Measurements from ENCODE around the gene JAKMIP2. TPM values are rescaled to one million over a fixed set of nuclear protein-coding genes. Genes with fewer than 3 reads are reported as not detected.

The JAKMIP2 gene
- total and polyA plus RNA-seq, 2 experiments from 2014 or later = 1.4 to 4.3 TPM

DNA sequence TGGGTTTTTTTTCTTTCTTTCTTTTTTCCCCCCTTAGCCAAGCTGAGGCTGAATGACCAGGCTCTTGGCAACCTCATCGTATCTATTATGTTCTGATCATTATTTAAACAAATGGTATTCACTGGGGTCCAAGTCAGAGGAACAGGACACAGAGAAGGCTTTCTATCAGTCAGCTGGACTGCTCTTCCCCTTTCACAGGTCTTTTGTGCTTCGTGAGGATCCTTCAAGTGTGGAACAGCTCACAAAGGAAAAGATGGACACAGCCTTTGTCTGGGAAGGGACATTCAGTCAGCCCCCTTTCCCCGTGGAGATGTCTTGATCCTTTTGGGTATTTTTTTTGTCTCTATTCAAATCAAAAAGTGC lies 218.4 kb downstream of the JAKMIP2 start:
- 89% methylated on average over 3 of the region's 3 CpGs for WGBS (ENCODE audit: low lambda C conversion rate, missing lambda C conversion rate)
- no peaks in the 10 kb centered on the region for H3K79me2 ChIP-seq
- H3K9me2 ChIP-seq (replicated peaks; ENCODE audit: insufficient read depth) = no peaks in the 10 kb centered on the region
- no peaks in the 10 kb centered on the region for H3K9me3 ChIP-seq (ENCODE audit: low read depth)
- TF ChIP-seq EZH2 (IDR thresholded peaks at IDR 0.05; ENCODE audit: borderline replicate concordance) (no peak), EZH2phosphoT487 (IDR thresholded peaks at IDR 0.05; ENCODE audit: low read depth, severe bottlenecking, unreplicated experiment) (no peak)
- TF ChIP-seq, protein P1, sequence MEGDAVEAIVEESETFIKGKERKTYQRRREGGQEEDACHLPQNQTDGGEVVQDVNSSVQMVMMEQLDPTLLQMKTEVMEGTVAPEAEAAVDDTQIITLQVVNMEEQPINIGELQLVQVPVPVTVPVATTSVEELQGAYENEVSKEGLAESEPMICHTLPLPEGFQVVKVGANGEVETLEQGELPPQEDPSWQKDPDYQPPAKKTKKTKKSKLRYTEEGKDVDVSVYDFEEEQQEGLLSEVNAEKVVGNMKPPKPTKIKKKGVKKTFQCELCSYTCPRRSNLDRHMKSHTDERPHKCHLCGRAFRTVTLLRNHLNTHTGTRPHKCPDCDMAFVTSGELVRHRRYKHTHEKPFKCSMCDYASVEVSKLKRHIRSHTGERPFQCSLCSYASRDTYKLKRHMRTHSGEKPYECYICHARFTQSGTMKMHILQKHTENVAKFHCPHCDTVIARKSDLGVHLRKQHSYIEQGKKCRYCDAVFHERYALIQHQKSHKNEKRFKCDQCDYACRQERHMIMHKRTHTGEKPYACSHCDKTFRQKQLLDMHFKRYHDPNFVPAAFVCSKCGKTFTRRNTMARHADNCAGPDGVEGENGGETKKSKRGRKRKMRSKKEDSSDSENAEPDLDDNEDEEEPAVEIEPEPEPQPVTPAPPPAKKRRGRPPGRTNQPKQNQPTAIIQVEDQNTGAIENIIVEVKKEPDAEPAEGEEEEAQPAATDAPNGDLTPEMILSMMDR (IDR thresholded peaks at IDR 0.05; ENCODE audit: poor library complexity) = no peak
- no peaks in the 10 kb centered on the region for H4K20me1 ChIP-seq (ENCODE audit: insufficient read depth, poor library complexity, severe bottlenecking)
- no peaks in the 10 kb centered on the region for H3K4me1 ChIP-seq (ENCODE audit: insufficient read depth)
- no peak for DNase-seq (ENCODE audit: low spot score)
- no peak overlapping the region for H3K4me2 ChIP-seq
- H3K4me3 ChIP-seq = no peak overlapping the region
- no peaks in the 10 kb centered on the region for H3K27me3 ChIP-seq
- H3K27ac ChIP-seq = no peak overlapping the region
- H3K36me3 ChIP-seq (replicated peaks; ENCODE audit: insufficient read depth, low read depth) = no peaks in the 10 kb centered on the region
- H2AFZ ChIP-seq = no peak overlapping the region

DNA sequence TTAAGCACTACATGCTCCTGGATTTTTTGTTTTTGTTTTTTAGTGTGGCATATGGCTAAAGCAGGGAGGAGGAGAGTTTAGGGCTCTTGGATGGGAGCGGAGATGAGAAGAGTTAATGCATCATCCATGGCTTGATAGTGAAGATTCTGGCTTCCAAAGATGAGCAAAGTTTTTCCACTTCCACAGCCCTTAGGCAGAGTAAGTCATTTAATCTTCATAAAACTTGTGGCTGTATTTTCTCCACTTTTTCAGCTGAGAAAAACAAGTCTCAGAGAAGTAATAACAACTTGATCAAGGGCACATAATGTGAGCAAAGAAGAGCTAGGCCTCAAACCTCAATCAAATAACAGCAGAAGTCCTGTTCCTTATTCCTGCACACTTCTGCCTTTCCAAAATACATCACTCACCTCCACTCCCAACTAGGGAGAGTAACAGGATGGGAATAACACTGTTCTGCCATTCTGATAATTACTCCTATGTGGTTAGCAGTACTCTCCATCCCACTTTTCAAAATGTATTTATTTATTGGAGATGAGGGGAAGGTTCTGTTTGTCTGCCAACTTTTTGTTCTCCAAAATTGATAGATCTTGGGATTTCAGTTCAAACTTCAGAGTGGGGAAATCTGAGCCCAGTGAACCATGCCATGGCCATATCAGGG lies 218.9 kb downstream of the JAKMIP2 start:
- Histone ChIP-seq H3K4me3 (no peak overlapping the region), H3K4me1 (ENCODE audit: insufficient read depth) (peaks cover 2% of the 10 kb centered on the region), H3K9me2 (replicated peaks; ENCODE audit: insufficient read depth) (no peaks in the 10 kb centered on the region), H3K9me3 (ENCODE audit: low read depth) (no peaks in the 10 kb centered on the region), H3K27ac (no peak overlapping the region), H4K20me1 (ENCODE audit: insufficient read depth, poor library complexity, severe bottlenecking) (no peaks in the 10 kb centered on the region), H3K79me2 (no peaks in the 10 kb centered on the region), H3K4me2 (no peak overlapping the region), H3K27me3 (no peaks in the 10 kb centered on the region), H3K36me3 (replicated peaks; ENCODE audit: insufficient read depth, low read depth) (no peaks in the 10 kb centered on the region), H2AFZ (no peak overlapping the region)
- 97% methylated on average over 1 of the region's 1 CpG for WGBS (ENCODE audit: low lambda C conversion rate, missing lambda C conversion rate)
- no peak for DNase-seq (ENCODE audit: low spot score)
- TF ChIP-seq EZH2 (IDR thresholded peaks at IDR 0.05; ENCODE audit: borderline replicate concordance) (no peak), EZH2phosphoT487 (IDR thresholded peaks at IDR 0.05; ENCODE audit: low read depth, severe bottlenecking, unreplicated experiment) (no peak)
- TF ChIP-seq, protein P1 (IDR thresholded peaks at IDR 0.05; ENCODE audit: poor library complexity) = no peak

GRCh38 chr5:147561435-147561834 lies 221.1 kb downstream of the JAKMIP2 start:
- 94% methylated on average over 2 of the region's 2 CpGs for WGBS (ENCODE audit: low lambda C conversion rate, missing lambda C conversion rate)
- Histone ChIP-seq H3K4me3 (no peak overlapping the region), H4K20me1 (ENCODE audit: insufficient read depth, poor library complexity, severe bottlenecking) (no peaks in the 10 kb centered on the region), H3K4me2 (no peak overlapping the region), H3K9me3 (ENCODE audit: low read depth) (no peaks in the 10 kb centered on the region), H3K9me2 (replicated peaks; ENCODE audit: insufficient read depth) (no peaks in the 10 kb centered on the region), H3K27me3 (no peaks in the 10 kb centered on the region), H3K27ac (no peak overlapping the region), H3K4me1 (ENCODE audit: insufficient read depth) (peaks cover 7% of the 10 kb centered on the region), H2AFZ (no peak overlapping the region), H3K36me3 (replicated peaks; ENCODE audit: insufficient read depth, low read depth) (no peaks in the 10 kb centered on the region), H3K79me2 (no peaks in the 10 kb centered on the region)
- DNase-seq (ENCODE audit: low spot score) = no peak
- TF ChIP-seq, protein P1 (IDR thresholded peaks at IDR 0.05; ENCODE audit: poor library complexity) = no peak
- TF ChIP-seq EZH2phosphoT487 (IDR thresholded peaks at IDR 0.05; ENCODE audit: low read depth, severe bottlenecking, unreplicated experiment) = no peak
- TF ChIP-seq EZH2 (IDR thresholded peaks at IDR 0.05; ENCODE audit: borderline replicate concordance) = no peak

Data from hepatocyte (in vitro differentiated cells).